NCI-H2196 (cell line): ENCODE data around the gene TRANK1.
"Not testable (repeated sequence)": the region's sequence is repeated elsewhere in the genome, so short reads cannot be mapped to it uniquely, and the experiment has no call there.

Experiments used
- DNase-seq: peaks from one replicate; lab custom pipeline; 2025; ENCODE audit not compliant: unreplicated experiment; lab: John Stamatoyannopoulos, UW

Gene TRANK1

GRCh38 chr3:36893137-36893557 lies 51.7 kb downstream of the TRANK1 start:
- DNase-seq = peak; percentile 4

- DNase-seq = no peak
These were observed 52.3 kb downstream of the TRANK1 start for GRCh38 chr3:36892457-36893136.

DNA sequence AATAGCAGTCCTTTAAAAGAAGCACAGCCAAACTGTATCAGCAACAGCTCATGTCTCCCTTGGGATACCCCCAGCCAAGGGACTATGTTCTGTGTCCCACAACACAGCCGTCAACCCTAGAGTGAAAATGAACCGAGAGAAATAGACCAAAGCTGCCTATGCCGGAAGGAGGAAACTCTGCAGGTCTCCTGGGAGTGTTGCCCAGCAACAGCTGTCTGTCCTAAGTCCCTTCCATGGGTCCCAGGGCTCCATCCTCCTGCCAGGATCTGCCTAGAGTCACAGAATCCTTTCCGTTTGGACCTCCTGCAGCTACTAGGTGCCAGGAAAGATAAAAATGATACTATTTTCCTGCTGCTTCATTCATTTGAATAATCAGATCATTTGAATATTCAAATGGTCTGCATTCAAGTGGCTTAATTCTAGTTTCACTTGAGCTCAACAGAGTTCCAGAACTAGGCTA lies 53.1 kb downstream of the TRANK1 start:
- no peak for DNase-seq

GRCh38 chr3:36891097-36891496 lies 53.8 kb downstream of the TRANK1 start:
- not testable (repeated sequence) for DNase-seq

DNA sequence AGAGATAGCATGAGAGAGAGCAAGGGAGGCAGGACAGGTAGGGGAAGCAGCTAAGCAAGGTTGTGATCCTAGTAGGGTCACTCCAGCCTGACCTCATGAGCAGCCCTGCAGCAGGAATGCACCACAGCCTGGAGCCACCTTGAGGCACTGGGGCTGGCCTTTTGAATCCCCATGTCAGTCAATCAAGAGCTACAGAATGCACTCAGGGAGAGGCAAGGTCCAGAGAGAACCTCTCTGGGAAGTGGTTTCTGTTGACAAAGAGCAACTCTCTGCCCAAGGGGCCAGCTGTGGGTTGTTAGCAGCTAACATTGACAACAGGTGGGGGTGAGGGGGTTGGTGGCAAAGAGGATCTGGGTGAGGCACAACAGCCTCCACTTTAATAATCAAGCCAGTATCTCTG lies 54.6 kb downstream of the TRANK1 start:
- no peak for DNase-seq

GRCh38 chr3:36881735-36882134 lies 63.1 kb downstream of the TRANK1 start:
- no peak for DNase-seq

- not testable (repeated sequence) for DNase-seq
These were observed 65.0 kb downstream of the TRANK1 start for GRCh38 chr3:36879842-36880241.

- no peak for DNase-seq
These were observed 66.7 kb downstream of the TRANK1 start for GRCh38 chr3:36877930-36878685.

GRCh38 chr3:36876181-36876936 lies 68.5 kb downstream of the TRANK1 start:
- no peak for DNase-seq

DNA sequence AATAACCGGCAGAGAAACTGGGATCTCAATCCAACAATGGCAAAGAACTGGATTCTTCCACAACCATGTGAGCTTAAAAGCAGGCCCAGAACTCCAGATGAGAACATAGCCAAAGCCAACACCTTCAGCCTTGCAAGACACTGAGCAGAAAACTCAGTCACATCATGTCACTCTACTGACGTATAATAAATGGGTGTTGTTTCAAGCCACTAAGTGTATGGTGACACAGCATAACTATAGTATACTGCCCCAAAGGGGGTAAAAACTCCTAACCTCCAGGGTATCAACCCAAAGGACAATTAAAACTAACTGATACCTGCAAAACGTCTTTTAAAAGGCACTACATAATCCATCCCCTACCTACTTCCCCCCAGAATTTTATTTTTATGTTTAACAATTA lies 69.5 kb downstream of the TRANK1 start:
- DNase-seq = no peak

DNA sequence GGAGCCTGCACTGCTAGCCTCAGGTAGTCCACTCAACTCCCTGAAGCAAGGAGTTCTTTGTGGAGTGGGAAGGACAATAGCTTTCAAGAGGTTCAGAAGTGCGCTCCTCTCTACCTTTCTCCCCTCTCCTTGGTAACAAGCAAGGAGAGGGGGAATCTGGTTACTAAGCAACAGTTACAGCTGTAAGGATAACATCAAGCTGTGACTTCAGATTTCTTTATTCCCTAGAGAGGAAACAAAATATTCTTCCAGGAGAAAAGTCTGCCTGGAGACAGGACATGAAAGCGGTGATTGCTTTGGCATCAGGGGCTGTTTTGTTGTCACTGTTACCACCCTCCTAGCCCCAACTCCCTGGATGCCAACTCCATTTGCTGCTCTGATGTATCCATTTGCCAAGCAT lies 70.4 kb downstream of the TRANK1 start:
- no peak for DNase-seq

DNA sequence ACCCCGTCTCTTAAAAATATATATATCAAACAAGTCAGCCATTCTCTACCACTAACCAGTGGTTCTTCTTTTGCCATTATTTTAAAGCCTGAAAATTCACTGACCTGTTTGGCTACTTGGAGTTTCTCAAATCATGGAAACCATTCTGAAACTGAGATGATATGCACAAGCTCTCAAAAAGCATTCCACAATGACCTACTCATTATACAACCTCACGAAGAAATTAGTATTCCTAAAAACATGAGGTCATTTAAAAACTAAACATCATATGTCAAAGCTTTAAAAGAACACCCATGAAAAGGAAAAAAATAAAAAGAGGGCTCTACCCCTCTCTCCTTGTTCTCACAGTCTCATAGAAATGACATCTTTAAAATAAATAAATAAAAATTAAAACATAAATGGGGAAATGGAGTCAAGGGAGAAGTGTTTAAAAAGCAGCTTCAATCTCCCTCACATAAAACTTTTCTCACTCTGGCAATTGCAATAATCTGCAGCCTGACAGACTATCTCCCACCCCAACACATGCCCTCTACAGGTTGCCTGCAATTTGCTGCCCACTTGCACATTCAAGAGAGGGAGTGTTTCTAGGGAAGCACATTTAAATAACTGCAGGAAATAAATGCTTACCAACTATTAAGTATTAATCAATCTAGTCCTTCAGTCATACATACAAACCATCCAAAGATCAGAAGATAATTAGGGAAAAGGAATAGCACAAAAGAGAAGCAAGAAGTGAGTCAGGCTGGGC lies 73.3 kb downstream of the TRANK1 start:
- no peak for DNase-seq

DNA sequence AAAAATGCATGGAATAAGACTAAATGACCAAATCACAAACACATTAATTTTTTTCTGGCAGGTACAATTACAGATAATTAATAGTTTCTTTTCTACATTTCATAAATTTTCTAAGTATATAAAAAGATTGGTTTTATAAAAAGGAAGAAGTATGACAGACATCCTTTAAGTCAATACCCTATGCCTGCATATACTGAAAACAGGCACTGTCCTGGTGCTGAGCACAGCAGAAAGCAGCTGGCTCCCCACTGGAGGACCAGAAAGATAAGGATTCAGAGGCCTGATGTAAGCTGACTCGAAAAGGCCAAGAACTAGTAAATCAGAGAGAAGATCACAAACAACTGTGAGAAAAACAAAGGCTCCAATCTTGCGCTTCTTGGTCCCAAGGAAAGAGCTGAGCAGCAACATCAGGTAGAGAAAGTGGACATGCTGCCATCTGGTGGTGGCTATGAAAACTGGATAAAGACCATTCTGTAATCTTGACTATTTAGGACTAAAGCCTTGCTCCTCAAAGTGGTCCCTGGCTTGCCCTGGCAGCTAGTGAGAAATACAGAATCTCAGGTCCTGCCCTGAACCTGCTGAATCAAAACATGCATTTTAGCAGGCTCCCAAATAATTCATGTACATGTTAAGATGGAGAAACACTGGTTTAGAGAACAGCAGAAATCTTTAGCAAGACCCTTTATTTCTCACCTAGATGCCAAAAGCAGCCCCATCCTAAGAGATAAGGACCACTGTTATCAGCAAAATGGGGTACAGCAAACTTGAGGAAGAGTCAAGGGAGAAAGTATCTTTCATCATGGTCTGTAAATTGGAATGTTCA lies 76.0 kb downstream of the TRANK1 start:
- DNase-seq = peak; percentile 4

- no peak for DNase-seq
These were observed 77.0 kb downstream of the TRANK1 start for GRCh38 chr3:36867810-36868209.

- no peak for DNase-seq
These were observed 78.5 kb downstream of the TRANK1 start for GRCh38 chr3:36866368-36866767.

DNA sequence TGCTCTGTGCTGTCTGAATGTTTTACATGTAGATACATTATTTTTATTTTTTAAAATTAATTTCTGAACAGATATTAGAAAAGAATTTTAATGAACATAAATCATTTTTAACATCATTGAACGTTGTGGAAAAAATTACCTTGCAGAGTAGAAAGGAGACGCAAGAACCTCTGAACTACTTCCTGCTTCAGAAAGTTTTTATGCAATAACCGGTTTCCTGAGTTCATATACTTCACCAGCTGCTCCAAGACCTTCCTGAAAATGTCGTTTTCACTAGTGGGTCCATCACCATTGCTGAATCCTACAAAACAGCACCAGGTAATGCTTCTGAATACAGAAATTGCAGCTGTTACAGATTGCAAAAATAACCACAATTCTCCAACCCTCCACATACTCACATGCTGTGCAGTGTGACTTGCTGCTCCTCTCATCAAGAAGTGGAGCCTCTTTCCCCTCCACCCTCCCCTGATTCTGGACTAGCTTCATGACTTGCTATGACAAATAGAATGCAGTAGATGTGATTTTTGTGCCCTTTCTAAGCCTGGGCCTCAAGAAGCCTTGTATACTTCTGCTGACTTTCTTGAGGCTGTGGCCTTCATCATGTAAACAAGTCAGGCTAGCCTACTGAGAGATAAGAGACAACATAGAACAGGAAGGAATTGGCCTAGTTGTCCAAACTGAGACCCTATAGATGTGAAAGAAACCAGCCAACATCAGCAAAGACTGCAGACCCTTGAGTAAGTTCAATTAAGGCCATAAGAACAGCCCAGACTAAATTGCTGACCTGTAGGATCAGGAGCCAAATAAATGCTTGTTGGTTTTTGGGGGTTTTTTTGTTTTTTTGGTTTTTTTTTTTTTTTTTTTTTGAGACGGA lies 80.4 kb downstream of the TRANK1 start:
- no peak for DNase-seq

DNA sequence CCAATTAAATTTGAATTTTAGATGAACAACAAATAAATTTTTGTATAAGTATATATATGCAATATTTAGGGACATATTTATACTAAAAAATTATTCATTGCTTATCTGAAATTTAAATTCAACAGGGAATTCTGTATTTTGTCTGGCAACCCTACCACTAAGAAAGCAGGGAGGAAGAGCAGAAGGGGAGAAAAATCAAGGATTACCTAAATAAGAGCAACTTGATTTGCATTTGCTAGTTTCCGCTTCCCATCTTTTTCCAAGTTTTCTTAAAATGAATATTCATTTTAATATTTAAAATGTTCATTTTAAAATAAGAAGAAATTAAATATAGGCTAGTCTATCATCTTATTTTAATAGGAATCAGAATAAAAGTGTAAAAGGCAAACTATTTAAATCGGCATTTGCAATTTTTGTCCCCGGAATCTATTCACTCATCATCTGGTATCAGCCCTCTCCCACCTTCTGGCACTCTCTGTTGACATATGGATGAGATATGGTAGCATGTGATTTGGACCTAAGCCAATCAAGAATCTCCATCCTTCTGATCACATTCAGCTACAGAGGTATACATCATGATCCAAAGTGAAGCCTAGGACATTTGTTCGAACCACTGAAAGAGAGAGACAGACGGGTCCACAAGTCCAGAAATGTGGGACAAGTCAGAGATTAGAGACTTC lies 82.6 kb downstream of the TRANK1 start:
- no peak for DNase-seq

DNA sequence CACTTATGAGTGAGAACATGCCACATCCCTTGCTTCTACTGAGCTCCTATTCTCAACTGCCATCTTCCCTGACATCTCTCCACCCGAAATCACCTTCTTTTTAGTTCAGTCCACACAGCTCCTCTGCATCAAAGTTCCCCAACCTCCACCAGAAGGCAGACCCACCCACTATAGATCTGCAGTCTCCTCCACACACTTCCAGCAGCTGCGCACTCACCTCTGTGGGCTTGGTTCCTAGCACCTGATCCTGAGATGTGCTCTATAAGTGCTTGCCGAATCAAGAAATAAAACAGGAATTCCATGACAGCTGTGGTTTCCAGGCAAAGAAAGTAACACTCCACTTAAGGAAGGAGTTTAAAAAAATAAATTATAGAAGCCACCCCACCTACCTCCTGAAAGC lies 85.4 kb downstream of the TRANK1 start:
- no peak for DNase-seq

DNA sequence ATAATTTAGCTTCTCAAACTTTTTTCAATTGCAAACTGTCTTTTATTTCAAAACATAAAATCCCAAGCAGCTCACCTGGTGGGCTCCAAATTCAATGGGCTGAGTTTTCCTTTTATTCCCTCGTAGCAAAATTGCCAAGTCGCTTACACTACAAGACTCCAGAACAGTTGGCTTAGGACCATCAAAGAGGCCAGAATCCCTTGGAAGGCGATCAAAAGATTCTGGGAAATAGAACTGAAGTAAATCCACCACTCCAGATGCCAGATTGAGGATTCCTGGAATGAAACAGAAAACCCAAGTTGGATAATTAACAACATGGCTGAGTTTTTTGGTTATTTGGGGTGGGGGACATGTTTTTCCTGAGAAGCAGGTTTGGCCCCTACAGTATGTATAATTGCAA lies 92.8 kb downstream of the TRANK1 start:
- DNase-seq = no peak
